T-helper 1 cell treated with Interleukin-12 subunit alpha and Interleukin-12 subunit beta and Interleukin-4 antibody, amounts not matched to agents 30 μg/mL and 1 μg/mL, for 36 hours (primary cell): ENCODE results near the gene EVI5L.
A peak's percentile ranks its signal among the peaks of the same experiment; 100 is the strongest.
"Not testable (repeated sequence)": the region's sequence is repeated elsewhere in the genome, so short reads cannot be mapped to it uniquely, and the experiment has no call there.

Experiments
- H3K27ac Mint-ChIP-seq: one replicate; pipeline ENCODE4 v1.8.0; 2021; ENCODE audit warnings: mild to moderate bottlenecking, mixed read lengths
- H3K27me3 Mint-ChIP-seq: one replicate; pipeline ENCODE4 v1.8.0; 2021; ENCODE audit warnings: low read depth, mixed read lengths
- H3K36me3 Mint-ChIP-seq: one replicate; pipeline ENCODE4 v1.8.0; 2021; ENCODE audit warnings: low read depth, mixed read lengths
- H3K4me1 Mint-ChIP-seq: one replicate; pipeline ENCODE4 v1.8.0; 2021; ENCODE audit warnings: low read depth, mixed read lengths
- H3K4me3 Mint-ChIP-seq: one replicate; pipeline ENCODE4 v1.8.0; 2021; ENCODE audit warnings: mild to moderate bottlenecking, moderate library complexity, mixed read lengths
- H3K9me3 Mint-ChIP-seq: one replicate; pipeline ENCODE4 v1.8.0; 2021; ENCODE audit warnings: mixed read lengths

The EVI5L gene

DNA sequence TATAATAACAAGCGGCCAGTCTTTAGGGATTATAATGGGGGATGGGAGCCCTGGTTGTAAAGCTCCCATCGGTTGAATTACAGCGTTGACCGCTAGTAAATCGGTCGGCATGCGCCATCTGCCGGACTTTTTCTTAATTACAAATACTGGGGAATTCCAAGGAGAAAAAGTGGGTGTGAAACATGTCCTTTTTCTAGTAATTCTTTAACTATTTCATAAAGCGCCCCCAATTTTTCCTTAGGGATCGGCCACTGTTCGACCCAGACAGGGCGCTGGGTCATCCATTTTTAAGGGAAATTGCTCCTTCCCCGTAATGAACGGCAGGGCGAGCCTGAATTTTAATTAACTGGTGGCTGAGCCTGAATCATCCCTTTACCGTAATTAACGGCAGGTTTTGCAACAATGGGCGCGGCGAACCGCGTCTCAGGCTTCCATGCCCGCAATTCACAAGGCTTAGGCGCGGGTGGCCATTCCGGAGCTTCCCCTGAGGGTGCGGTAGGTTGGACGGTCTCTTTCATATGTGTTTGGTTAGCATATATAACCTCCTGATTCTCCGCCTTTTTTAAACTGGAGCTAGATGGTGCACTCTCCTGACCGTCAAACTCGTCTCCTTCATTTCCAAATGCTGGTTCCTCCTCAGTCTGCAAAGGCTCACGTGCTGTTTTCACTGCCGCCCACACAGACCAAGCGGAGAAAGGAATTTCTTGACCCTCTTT, 30.2 kb upstream of the EVI5L start:
- H3K27ac Mint-ChIP-seq: no peak overlapping the region
- peaks cover 14% of the 10 kb centered on the region for H3K9me3 Mint-ChIP-seq
- H3K4me1 Mint-ChIP-seq: peaks cover 5% of the 10 kb centered on the region
- peaks cover 7% of the 10 kb centered on the region for H3K36me3 Mint-ChIP-seq
- H3K27me3 Mint-ChIP-seq: peaks cover 46% of the 10 kb centered on the region
- H3K4me3 Mint-ChIP-seq: no peak overlapping the region

DNA sequence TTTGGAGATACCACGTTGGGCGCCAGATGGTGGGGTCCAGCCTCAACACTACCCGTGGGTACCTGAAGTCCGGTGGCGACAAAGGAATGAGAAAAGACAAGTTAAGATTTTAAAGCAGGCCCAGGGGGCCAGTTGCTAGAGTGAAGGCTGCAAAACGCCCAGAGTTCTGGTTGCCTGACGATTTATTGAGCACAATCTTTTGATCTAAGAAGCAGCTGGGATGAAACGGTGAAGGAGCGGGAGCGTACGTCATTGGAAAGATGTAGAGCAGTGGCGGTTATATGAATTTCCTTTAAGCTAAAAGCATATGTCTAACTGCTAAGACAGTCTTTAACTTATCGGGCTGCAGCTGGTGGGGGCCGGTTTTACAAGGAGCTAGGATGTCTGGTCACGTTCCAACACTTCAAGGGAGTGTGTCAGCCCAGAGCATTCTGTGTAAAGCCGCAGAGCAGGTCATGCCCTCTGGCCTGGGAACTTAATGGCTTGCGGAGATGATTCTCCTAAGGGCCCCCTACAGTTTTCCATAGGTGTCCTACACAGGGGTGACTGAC, 28.9 kb upstream of the EVI5L start:
- H3K27ac Mint-ChIP-seq: no peak overlapping the region
- H3K9me3 Mint-ChIP-seq: peaks cover 14% of the 10 kb centered on the region
- peaks cover 49% of the 10 kb centered on the region for H3K27me3 Mint-ChIP-seq

DNA sequence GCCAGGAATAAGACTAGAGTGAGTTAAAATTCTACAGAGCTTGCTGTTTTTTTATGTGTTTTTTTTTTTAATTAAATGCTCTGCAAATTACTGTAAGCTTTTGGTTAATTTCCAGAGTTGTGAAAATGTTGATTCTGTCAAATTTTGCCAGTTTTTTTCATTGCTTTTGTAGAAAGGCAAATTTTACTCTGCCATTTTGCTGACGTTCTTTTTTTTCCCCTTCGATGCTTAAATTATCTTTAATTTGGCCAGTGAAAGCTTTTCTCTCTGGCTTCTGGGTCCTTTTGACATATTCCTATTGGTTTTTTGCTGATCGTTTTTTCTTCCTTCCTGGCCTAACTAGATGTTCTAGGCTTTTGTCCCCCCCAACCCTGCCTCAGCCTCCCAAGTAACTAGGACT, 23.8 kb upstream of the EVI5L start:
- no peak overlapping the region for H3K4me3 Mint-ChIP-seq
- H3K4me1 Mint-ChIP-seq: peaks cover 9% of the 10 kb centered on the region
- no peak overlapping the region for H3K27ac Mint-ChIP-seq
- H3K9me3 Mint-ChIP-seq: peaks cover 22% of the 10 kb centered on the region
- H3K36me3 Mint-ChIP-seq: peaks cover 9% of the 10 kb centered on the region
- peaks cover 36% of the 10 kb centered on the region for H3K27me3 Mint-ChIP-seq

More for the DNA sequence above, 28.9 kb upstream of the EVI5L start:
- no peak overlapping the region for H3K4me3 Mint-ChIP-seq
- H3K36me3 Mint-ChIP-seq: peaks cover 7% of the 10 kb centered on the region
- H3K4me1 Mint-ChIP-seq: peaks cover 5% of the 10 kb centered on the region

- H3K9me3 Mint-ChIP-seq: peaks cover 28% of the 10 kb centered on the region
- peaks cover 12% of the 10 kb centered on the region for H3K36me3 Mint-ChIP-seq
- peaks cover 9% of the 10 kb centered on the region for H3K4me1 Mint-ChIP-seq
- H3K27ac Mint-ChIP-seq: peak overlapping the region; percentile 18
- no peak overlapping the region for H3K4me3 Mint-ChIP-seq
- H3K27me3 Mint-ChIP-seq: peaks cover 38% of the 10 kb centered on the region
These were observed 23.1 kb upstream of the EVI5L start for GRCh38 chr19:7806876-7807275.

DNA sequence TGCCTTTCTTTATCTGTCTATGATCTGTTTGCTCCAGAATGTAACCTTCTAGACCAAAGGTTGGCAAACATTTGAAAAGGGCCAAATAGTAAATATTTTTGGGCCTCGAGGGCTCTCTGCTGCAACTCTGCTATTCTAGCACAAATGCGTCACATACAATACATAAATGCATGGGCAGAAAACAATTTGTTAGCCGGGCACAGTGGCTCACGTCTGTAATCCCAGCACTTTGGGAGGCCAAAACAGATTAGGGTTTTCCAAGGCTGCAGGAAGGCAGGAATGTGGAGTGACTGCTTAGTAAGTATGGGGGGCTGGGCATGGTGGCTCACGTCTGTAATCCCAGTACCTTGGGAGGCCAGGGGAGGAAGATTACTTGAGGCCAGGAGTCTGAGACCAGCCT, 21.9 kb upstream of the EVI5L start:
- Mint-ChIP-seq H3K9me3 (peaks cover 25% of the 10 kb centered on the region), H3K4me1 (peaks cover 9% of the 10 kb centered on the region), H3K4me3 (no peak overlapping the region), H3K27ac (peak overlapping the region; percentile 92), H3K27me3 (peaks cover 29% of the 10 kb centered on the region), H3K36me3 (peaks cover 10% of the 10 kb centered on the region)

DNA sequence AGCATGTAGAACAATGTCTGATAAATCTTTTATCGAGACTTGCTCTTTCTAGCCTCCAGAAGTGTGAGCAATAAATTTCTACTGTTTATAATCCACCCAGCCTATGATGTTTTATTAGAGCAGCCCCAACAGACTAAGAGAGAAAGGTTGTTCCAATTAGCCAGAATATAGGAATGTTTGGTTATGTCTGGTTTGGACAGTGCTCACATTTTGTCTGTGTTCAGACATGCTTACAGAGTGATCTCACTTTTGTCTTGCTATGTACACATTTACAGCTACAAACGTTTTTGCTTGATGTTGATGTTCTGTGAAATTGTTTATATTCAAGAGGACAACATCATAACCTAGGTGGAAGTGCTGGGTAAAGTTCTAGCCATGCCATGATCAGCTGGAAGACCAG, 18.0 kb upstream of the EVI5L start:
- H3K4me3 Mint-ChIP-seq: no peak overlapping the region
- peaks cover 38% of the 10 kb centered on the region for H3K9me3 Mint-ChIP-seq
- H3K4me1 Mint-ChIP-seq: peaks cover 21% of the 10 kb centered on the region
- peaks cover 24% of the 10 kb centered on the region for H3K27me3 Mint-ChIP-seq
- H3K27ac Mint-ChIP-seq: no peak overlapping the region
- H3K36me3 Mint-ChIP-seq: peaks cover 10% of the 10 kb centered on the region

GRCh38 chr19:7815325-7815724, 14.7 kb upstream of the EVI5L start:
- no peak overlapping the region for H3K4me3 Mint-ChIP-seq
- H3K27ac Mint-ChIP-seq: peak overlapping the region; percentile 1
- H3K27me3 Mint-ChIP-seq: peaks cover 38% of the 10 kb centered on the region
- H3K36me3 Mint-ChIP-seq: peaks cover 10% of the 10 kb centered on the region
- H3K9me3 Mint-ChIP-seq: peaks cover 47% of the 10 kb centered on the region
- peaks cover 16% of the 10 kb centered on the region for H3K4me1 Mint-ChIP-seq

DNA sequence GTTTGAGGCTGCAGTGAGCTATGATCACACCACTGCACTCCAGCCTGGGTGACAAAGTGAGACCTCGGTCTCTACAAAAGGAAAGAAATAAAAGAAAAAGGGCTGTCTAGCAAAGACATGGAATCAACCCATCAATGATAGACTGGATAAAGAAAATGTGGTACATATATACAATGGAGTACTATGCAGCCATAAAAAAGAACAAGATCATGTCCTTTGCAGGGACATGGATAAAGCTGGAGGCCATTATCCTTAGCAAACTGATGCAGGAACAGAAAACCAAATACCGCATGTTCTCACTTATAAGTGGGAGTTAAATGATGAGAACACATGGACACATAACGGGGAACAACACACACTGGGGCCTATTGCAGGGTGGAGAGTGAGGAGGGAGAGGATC, 14.0 kb upstream of the EVI5L start:
- H3K36me3 Mint-ChIP-seq, H3K4me3 Mint-ChIP-seq, H3K27ac Mint-ChIP-seq: not testable (repeated sequence)
- Mint-ChIP-seq H3K27me3 (peaks cover 40% of the 10 kb centered on the region), H3K9me3 (peaks cover 40% of the 10 kb centered on the region), H3K4me1 (peaks cover 16% of the 10 kb centered on the region)

- no peaks in the 10 kb centered on the region for H3K36me3 Mint-ChIP-seq
- peaks cover 16% of the 10 kb centered on the region for H3K4me1 Mint-ChIP-seq
- H3K9me3 Mint-ChIP-seq: peaks cover 25% of the 10 kb centered on the region
- no peak overlapping the region for H3K4me3 Mint-ChIP-seq
- peaks cover 40% of the 10 kb centered on the region for H3K27me3 Mint-ChIP-seq
- no peak overlapping the region for H3K27ac Mint-ChIP-seq
These were observed 12.2 kb upstream of the EVI5L start for GRCh38 chr19:7817801-7818200.

GRCh38 chr19:7818806-7819205, 11.2 kb upstream of the EVI5L start:
- peaks cover 25% of the 10 kb centered on the region for H3K9me3 Mint-ChIP-seq
- H3K27me3 Mint-ChIP-seq: peaks cover 46% of the 10 kb centered on the region
- no peak overlapping the region for H3K4me3 Mint-ChIP-seq
- H3K36me3 Mint-ChIP-seq: no peaks in the 10 kb centered on the region
- H3K27ac Mint-ChIP-seq: no peak overlapping the region
- peaks cover 16% of the 10 kb centered on the region for H3K4me1 Mint-ChIP-seq

- Mint-ChIP-seq H3K4me1 (peaks cover 16% of the 10 kb centered on the region), H3K27ac (no peak overlapping the region), H3K27me3 (peaks cover 45% of the 10 kb centered on the region), H3K9me3 (peaks cover 25% of the 10 kb centered on the region), H3K4me3 (no peak overlapping the region), H3K36me3 (no peaks in the 10 kb centered on the region)
These were observed 10.7 kb upstream of the EVI5L start for GRCh38 chr19:7819337-7819736.

DNA sequence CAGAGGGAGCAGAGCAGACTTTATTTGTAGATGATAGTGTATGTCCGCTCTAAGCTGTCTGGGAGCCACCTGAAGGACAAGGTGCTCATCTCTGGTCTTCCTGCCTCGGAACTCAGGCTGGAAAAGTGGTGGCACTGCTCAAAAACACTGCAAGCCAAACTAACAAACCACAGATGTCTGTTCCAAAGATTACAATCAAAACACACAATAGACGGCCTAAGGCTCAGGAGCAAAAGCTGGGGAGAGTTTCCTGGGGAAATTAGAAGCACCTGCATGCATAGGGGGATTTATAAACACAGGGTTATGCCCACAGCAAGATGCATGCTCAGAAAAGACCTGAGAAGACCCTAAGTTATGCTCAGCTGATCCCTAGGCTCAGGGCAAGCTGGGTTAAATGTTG, 9.4 kb upstream of the EVI5L start:
- no peak overlapping the region for H3K27ac Mint-ChIP-seq
- no peaks in the 10 kb centered on the region for H3K36me3 Mint-ChIP-seq
- H3K27me3 Mint-ChIP-seq: peaks cover 44% of the 10 kb centered on the region
- H3K4me1 Mint-ChIP-seq: peaks cover 10% of the 10 kb centered on the region
- no peak overlapping the region for H3K4me3 Mint-ChIP-seq
- H3K9me3 Mint-ChIP-seq: peaks cover 25% of the 10 kb centered on the region

- Mint-ChIP-seq H3K4me1 (peaks cover 5% of the 10 kb centered on the region), H3K4me3 (no peak overlapping the region), H3K9me3 (peaks cover 12% of the 10 kb centered on the region), H3K27ac (no peak overlapping the region), H3K36me3 (no peaks in the 10 kb centered on the region), H3K27me3 (peaks cover 34% of the 10 kb centered on the region)
These were observed 7.0 kb upstream of the EVI5L start for GRCh38 chr19:7822910-7823515.

- Mint-ChIP-seq H3K27ac (no peak overlapping the region), H3K4me1 (peaks cover 5% of the 10 kb centered on the region), H3K27me3 (peaks cover 33% of the 10 kb centered on the region), H3K36me3 (no peaks in the 10 kb centered on the region), H3K9me3 (peaks cover 7% of the 10 kb centered on the region), H3K4me3 (no peak overlapping the region)
These were observed 6.2 kb upstream of the EVI5L start for GRCh38 chr19:7823686-7824301.

- H3K4me1 Mint-ChIP-seq: peaks cover 10% of the 10 kb centered on the region
- H3K36me3 Mint-ChIP-seq: no peaks in the 10 kb centered on the region
- H3K27ac Mint-ChIP-seq: peak overlapping the region; percentile 84
- peak overlapping the region; percentile 80 for H3K4me3 Mint-ChIP-seq
- no peaks in the 10 kb centered on the region for H3K9me3 Mint-ChIP-seq
- H3K27me3 Mint-ChIP-seq: peaks cover 4% of the 10 kb centered on the region
These were observed 875 bp upstream of the EVI5L start for GRCh38 chr19:7829166-7829520.
